Medulla oblongata (tissue), 1 donor: ENCODE measurements around the gene POLH.
"Not testable (repeated sequence)": the region's sequence is repeated elsewhere in the genome, so short reads cannot be mapped to it uniquely, and the experiment has no call there.

Source experiments
- DNase-seq: peaks from one replicate; pipeline ENCODE4 v3.0.0-alpha.2; 2015; ENCODE audit errors: extremely low spot score

The POLH gene

GRCh38 chr6:43630980-43631619, 55.1 kb downstream of the POLH start:
- DNase-seq, result no peak

GRCh38 chr6:43633002-43633401, 57.0 kb downstream of the POLH start:
- not testable (repeated sequence) for DNase-seq

- no peak for DNase-seq
These were observed 58.8 kb downstream of the POLH start for GRCh38 chr6:43634702-43635303.

- peak; percentile 84 for DNase-seq
These were observed 59.7 kb downstream of the POLH start, which contains the start of gene MAD2L1BP for GRCh38 chr6:43635387-43636307. MAD2L1BP (plus strand) TSS chr6:43635840; CDS start chr6:43635876, 36 bp downstream.

DNA sequence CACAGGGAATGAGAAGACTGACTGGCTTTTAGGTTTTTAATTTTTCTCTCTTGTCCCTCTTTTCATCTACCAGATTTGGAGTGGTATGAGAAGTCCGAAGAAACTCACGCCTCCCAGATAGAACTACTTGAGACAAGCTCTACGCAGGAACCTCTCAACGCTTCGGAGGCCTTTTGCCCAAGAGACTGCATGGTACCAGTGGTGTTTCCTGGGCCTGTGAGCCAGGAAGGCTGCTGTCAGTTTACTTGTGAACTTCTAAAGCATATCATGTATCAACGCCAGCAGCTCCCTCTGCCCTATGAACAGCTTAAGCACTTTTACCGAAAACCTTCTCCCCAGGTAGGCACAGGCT, 60.3 kb downstream of the POLH start:
- DNase-seq, result no peak

- DNase-seq, result peak; percentile 22
These were observed 64.2 kb downstream of the POLH start for GRCh38 chr6:43639984-43640800.

- no peak for DNase-seq
These were observed 69.1 kb downstream of the POLH start, which contains the start of gene RSPH9 for GRCh38 chr6:43644940-43645612. RSPH9 (plus strand) TSS chr6:43645036; CDS start chr6:43645099, 63 bp downstream.

GRCh38 chr6:43645613-43645964, 69.6 kb downstream of the POLH start:
- DNase-seq, result no peak

DNA sequence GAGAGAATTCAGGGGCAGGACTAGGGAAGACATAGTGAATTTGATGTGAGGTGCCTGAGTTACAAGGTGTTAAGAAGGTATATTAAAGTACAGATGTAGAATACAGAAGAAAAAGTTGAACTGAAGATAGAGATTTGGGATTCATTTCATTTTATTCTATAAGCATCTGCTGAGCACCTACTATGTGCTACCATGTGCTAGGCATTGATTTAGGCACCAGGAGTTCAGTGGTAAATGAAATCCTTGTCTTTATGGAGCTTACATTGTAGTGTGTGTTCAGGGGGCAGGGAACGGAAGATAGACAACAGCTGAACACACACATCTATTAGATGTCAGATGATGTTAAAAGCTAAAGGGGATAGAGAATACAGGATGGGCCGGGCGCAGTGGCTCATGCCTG, 71.6 kb downstream of the POLH start:
- no peak for DNase-seq

GRCh38 chr6:43648248-43648647, 72.3 kb downstream of the POLH start:
- DNase-seq, result no peak

- DNase-seq, result not testable (repeated sequence)
These were observed 76.8 kb downstream of the POLH start for GRCh38 chr6:43652822-43653221.

DNA sequence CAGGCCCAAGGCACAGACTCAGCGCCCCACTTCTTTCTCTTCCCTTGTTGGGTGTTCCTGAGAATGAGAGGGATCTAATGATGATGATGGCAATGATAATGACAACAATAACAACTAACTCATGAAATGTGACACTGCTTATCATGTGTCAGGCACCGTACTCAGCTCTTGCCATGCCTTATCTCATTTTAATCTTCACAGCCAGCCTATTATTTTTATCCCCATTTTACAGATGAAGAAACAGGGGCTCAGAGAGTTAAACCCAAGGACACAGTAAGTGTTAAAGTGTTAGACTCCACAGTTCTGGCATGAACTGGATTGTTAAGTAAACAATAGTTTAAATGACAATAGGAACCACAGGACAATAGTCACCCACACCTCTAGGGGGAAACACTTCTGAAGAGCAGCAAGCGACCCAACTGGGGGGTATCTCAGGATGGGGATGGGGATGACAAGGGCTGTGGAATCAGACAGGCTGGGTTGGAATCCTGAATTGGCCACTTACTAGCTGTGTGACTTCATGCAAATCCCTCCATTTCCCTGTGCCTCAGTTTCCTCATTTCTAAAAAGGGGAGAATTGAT, 81.3 kb downstream of the POLH start:
- no peak for DNase-seq

DNA sequence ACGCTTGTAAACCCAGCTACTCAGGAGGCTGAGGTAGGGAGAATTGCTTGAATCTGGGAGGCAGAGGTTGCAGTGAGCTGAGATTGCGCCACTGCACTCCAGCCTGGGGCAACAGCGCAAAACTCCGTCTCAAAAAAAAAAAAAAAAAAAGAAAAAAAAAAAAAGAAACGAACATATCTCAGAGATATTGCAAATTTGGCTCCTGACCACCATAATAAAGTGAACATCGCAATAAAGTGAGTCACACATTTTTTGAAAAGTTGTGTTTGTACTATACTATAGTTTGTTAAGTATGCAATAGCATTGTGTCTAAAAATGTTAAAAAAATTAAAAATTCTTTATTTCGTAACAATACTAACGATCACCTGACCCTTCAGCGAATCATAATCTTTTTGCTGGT, 82.2 kb downstream of the POLH start:
- no peak for DNase-seq

GRCh38 chr6:43662948-43663347, 87.0 kb downstream of the POLH start:
- not testable (repeated sequence) for DNase-seq
